IPS-NIHi7 (cell line): Measurements from ENCODE around the gene ATP8B1.

Source experiments
- DNase-seq: peaks from one replicate; pipeline ENCODE4 v3.0.0; 2012; ENCODE audit warnings: mixed read lengths; ENCODE audit errors: extremely low spot score

ATP8B1 gene

DNA sequence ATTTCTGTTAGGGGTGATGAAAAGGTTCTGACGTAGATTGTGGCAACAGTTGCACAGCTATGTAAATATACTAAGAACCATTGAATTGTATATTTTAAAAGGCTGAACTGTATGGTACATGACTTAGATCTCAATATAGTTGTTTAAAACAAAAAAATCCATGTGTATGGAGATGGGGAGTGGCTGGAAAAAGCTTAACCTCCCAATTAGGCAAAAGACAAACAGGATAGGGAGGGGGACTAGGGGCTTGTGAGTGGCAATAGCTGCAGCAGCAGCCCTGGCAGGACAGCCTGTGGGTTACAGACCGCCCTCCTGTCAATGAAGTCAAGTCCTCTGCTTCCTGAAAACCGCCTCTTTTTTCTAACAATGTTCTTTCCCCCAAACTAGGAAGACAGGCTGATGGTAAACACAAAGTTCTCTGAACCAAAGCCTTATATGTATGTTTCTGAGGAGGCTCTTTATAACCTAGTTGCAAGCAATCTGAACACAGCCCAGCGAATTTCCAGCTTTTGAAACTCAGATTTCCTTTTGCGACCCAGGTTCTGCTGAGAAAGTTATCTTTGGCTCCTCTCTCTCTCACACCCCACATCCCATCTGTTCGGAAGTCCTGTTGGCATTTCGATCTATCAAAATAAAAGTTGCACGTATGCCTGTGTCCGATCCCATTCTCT, 10.3 kb downstream of the ATP8B1 start:
- no peak for DNase-seq

DNA sequence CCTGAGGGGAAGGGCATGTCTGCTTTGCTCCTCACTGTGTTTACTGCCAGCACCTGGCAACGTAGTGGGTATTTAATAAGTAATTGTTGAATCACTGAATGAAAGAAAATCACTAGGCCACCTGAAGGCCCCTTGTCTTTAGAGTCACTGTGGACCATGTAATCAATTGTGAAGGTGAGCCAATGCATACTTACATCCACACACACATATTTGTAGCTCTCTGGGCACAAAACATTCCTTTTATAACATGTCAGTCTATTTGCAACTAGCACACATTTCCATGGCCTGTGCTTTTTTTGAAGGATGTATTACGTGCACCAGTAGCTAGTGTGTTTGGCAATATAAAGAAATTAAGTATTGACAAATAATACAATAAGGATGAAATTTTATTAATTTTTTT, 11.2 kb downstream of the ATP8B1 start:
- DNase-seq, result no peak

DNA sequence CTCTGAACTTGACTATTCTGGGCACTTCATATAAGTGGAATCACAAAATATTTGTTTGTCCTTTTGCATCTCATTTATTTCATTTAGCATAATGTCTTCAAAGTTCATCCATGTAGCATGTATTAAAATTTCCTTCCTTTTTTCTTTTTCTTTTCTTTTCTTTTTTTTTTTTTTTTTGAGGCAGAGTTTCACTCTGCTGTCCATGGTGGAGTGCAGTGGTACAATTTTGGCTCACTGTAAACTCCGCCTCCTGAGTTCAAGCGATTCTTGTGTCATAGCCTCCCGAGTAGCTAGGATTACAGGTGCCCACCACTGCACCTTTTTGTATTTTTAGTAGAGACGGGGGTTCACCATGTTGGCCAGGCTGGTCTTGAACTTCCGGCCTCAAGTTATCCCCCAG, 11.9 kb downstream of the ATP8B1 start:
- DNase-seq, result no peak

- no peak for DNase-seq
Observed at GRCh38 chr18:57790316-57790715, 12.8 kb downstream of the ATP8B1 start.

- DNase-seq, result no peak
Observed at GRCh38 chr18:57789759-57790158, 13.4 kb downstream of the ATP8B1 start.

GRCh38 chr18:57789090-57789489, 14.0 kb downstream of the ATP8B1 start:
- no peak for DNase-seq

- no peak for DNase-seq
Observed at GRCh38 chr18:57787068-57787685, 15.9 kb downstream of the ATP8B1 start.

- no peak for DNase-seq
Observed at GRCh38 chr18:57785751-57786437, 17.2 kb downstream of the ATP8B1 start.

- no peak for DNase-seq
Observed at GRCh38 chr18:57784801-57785114, 18.4 kb downstream of the ATP8B1 start.

DNA sequence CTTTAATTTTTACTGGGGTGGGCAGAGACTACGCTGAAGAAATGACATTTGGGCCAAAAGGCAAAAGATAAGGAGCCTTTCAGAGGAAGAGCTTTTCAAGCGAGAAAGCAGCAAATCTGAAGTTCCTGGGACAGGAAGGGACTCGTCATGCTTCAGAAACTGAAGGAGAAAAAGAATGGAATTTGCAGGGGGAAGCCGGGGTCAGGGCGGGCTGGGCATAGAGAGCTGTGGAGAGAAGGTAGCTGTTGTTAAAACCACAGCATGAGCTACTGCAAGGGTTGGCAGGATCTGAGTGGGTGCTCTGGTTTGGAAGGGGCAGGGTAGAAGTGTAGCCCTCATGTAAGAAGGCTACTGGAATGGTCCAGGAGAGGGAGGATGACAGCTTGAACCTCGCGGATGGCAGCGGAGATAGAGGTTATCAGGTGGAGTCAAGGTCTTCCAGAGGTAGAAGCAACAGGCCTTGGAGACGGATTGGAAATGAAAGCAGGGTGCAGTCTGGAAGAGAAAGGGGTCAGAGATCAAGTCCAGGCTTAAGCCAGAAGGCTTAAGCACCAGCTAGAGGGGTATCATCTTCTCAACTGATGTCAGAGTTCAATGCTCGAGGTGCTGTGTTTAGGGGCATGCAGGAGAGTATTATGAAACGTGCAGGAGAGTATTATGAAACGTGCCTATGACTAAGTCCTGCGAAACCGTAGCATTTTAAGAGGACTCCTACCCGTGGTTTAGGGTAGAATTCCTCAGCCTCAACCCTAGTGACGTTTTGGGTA, 18.9 kb downstream of the ATP8B1 start:
- no peak for DNase-seq

- DNase-seq, result no peak
Observed at GRCh38 chr18:57782049-57782448, 21.1 kb downstream of the ATP8B1 start.

DNA sequence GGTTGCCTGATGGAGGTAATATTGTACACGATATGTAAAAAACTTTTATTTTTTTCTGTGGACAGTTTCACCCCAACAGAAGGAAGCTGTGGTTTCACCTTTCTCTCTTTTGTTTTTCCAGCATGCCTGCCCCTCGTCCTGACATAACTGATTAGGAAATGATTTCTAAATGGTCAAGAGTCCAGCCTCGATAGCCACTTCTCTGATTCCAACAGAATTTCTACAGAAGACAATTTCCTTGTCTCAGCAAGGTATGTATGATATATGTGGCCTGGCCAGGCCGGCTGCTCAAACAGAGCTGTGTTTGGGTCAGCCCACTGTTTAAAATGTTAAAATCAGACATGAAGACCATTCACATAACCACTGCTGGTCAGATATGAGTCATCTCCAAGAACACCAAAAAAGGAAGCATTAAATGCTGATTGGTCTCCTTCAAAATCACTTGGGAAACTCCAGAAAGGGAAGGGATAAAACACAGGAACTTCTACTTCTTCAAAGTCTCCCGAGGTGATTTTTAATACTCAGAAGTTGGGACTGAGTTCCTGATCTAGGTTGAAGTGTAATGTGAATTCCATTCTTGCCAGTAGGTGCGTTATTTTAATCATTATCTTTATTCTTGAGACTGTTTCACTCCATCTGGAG, 22.3 kb downstream of the ATP8B1 start:
- DNase-seq, result no peak

DNA sequence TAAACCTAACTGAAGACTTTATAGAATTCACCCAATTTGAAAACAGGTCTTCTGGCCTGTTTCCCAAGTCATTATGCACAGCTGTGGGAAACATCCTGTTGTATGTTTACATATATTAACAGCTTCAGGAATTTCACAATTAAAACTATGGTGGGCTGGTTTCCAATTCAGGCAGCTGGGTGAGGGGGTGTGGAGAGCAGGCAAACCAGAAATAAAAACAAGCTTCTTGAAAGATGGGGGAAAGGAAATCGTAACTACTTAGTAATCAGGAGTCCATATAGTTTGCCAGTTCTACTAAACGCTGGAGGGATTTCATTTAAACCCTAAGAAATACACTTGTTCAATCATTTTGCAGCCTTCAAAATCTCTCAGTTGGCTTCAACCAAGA, 22.8 kb downstream of the ATP8B1 start:
- DNase-seq, result no peak

GRCh38 chr18:57776767-57777166, 26.3 kb downstream of the ATP8B1 start:
- DNase-seq, result no peak

GRCh38 chr18:57776354-57776753, 26.8 kb downstream of the ATP8B1 start:
- no peak for DNase-seq

DNA sequence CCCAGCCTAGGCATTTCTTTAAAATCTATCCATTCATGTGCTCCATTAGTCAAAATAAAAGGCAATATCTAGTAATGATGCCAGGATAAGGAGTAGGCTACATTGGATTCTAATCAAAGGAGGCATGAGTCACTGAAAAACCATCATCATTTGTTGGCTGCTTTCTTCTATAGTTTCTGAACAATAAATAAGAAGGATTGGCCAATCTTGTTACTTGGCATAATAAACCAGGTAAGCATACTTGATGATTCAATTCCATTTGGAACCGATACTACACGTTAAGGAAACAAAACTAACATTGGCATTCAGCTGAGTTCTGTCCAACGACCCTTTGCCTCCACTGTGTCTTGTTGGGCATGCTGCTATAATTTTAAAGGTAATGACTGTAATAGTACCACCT, 27.2 kb downstream of the ATP8B1 start:
- no peak for DNase-seq

GRCh38 chr18:57772387-57772799, 30.7 kb downstream of the ATP8B1 start:
- peak; percentile 24 for DNase-seq

DNA sequence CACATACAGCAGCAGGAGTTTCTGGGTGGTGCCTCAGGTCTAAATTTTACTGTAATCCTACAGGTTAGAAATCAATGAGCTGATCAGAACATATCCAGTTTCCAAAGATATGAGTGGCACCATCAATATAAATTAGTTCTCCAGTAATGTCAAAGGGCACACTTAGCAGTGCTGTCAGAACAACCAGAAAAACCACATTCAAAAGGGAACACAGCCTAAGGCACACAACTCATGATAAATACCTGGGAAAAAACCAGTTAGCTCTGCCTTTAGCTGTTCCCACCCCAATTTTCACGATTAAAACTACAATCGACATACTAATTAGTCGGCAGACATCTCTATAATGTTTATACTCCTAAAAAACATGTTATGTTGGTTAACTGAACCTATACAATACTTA, 31.5 kb downstream of the ATP8B1 start:
- DNase-seq, result no peak

- no peak for DNase-seq
Observed at GRCh38 chr18:57771193-57771592, 31.9 kb downstream of the ATP8B1 start.

DNA sequence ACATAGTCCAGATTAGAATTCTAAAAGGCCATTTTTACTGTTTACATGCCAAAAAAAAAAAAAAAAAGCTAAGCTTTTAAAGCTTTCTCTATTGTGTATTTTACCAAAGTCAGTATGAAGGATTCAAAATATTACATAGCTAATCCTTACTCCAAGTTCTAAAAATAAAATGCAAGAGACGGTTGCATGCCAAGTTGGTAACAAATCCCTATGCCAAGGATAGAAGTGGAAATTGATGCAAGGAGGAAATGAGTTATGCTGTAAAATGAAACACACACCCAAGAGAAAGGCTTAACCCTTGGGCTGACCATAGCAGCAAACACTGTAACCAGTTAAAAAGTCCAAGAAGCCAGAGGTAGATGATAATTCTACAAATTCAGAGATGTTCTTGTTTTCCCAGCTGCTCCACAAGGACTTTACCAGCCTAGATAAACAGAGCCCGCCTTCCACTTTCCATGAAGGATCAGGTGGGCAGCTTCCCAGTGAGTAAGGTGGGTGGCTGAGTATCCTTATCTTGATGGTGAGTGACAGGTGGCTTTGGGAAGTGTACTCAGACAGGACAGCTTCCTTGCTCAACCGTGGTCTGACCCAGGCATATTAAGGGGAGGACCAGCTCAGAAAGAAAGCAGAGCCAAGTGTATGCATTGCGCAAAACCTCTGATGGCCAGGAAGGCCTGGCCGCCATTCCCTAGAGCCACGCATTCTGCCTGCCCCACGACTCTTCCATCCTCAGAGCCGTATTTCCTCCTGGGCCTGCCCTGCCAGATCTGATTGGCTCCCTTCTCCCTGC, 34.4 kb downstream of the ATP8B1 start:
- DNase-seq, result no peak
